ENCODE results near the gene PRKN.

GRCh38 chr6:162621246-162621645 is 106.3 kb downstream of the PRKN start:
- TF ChIP-seq, protein P1, sequence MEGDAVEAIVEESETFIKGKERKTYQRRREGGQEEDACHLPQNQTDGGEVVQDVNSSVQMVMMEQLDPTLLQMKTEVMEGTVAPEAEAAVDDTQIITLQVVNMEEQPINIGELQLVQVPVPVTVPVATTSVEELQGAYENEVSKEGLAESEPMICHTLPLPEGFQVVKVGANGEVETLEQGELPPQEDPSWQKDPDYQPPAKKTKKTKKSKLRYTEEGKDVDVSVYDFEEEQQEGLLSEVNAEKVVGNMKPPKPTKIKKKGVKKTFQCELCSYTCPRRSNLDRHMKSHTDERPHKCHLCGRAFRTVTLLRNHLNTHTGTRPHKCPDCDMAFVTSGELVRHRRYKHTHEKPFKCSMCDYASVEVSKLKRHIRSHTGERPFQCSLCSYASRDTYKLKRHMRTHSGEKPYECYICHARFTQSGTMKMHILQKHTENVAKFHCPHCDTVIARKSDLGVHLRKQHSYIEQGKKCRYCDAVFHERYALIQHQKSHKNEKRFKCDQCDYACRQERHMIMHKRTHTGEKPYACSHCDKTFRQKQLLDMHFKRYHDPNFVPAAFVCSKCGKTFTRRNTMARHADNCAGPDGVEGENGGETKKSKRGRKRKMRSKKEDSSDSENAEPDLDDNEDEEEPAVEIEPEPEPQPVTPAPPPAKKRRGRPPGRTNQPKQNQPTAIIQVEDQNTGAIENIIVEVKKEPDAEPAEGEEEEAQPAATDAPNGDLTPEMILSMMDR (IDR thresholded peaks at IDR 0.05; ENCODE audit: low read length) = no peak
- no peak for TF ChIP-seq EZH2 (IDR thresholded peaks at IDR 0.05; ENCODE audit: borderline replicate concordance, low read length)

Measured in OCI-LY1 (cell line).